ENCODE data around the gene BABAM2.
"Not testable (repeated sequence)": the region's sequence is repeated elsewhere in the genome, so short reads cannot be mapped to it uniquely, and the experiment has no call there.

Gene BABAM2

DNA sequence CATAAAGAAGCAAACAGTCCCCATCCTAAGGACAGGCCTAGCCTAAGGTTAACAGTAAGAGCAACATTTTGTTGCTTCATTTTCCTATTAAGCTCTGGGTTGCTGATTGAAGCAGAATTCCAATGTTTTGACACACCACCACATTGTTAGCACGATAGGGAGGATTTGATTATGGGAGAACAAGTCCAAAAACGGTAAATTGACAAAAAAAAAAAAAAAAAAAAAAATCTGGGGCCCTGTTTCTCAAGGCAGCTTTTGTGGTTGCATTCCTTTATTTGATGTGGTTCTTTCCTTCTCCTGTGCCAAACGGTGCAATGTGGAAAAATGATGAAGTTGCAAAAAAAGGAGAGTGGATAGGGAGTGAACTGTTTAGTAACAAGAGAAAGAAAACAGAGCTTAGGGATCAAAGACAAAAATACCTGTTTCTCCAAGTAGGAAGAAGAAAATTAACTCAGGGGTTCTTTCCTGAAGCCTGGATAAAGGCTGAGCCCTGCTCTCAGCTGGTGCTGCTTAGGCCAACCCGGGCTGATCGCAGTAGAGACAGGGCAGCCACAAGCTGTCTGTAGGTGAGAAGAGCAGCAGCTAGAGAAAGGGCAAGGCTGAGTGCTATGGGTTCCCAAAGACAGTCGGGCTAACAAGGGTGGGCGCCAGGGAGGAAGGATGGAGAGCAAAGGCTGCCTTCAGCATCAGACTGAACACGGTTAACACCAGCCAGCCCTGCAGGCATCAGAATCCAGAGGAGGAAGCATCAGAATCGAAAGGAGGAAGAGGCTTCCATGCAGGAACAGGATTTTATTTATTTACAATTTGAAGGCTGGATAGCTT, 334.3 kb downstream of the BABAM2 start:
- DNase-seq = no peak

DNA sequence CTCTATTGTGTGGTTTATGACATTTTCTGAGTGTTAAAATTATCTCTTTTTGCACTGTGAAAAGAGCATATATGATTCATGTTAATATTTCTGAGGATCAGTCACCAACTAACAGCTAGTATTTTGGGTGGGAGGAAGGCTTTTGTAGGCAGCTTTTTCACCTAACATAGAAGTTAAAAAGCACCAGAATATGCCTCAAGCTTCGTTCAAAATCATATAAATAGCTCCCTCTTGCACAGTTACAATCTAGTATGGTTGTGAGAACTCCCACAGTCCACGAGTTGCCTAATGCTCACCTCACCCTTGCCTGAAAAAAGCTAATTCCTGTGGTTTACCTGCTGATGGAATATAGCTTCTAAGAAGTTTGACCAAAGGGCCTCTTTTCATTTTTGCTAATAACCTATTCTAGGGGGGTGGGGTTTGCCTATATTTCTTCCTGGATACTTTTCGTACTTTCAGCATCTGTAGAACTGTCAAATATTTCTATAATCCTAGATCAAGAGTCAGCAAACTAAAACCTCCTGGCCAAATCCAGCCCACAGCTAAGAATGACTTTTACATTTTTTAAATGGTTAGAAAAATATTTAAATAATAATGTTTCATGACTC, 335.0 kb downstream of the BABAM2 start:
- DNase-seq = no peak

DNA sequence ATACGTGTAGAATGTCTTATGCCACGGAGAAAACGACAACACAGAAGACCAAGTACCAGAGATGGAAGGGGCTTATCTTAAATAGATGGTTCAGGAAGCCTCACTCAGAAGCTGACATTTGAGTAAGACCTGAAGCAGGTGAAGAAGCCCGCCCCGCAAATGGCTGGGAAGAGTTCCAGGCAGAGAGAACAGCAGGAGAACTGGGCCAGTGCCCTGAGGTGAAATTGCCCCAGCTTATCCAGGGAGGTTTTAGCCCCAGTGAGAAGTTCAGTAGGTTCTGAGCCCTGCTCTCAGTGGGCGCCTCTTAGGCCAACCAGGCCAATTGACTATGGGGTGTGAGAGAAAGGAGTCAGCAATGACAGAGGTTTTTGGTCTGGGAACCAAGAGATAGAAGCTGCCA, 336.0 kb downstream of the BABAM2 start:
- DNase-seq = no peak

DNA sequence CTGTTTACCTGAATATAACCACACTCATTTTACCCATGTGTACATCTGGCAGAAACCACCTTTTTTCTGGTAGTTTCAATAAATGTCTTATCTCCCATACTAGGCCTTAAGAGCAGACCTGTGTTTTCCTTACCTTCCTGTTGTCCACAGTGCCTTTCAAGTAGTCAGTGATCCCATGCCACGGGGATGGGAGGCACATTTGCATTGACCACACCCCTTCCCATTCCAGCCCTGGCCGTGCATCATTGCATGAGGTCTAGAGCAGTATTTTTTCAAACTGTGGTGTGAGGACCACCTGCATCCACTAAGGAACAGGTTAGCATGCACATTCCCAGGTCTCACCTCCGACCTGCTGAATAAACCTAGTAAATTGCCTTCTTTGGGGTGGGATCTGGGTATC, 337.0 kb downstream of the BABAM2 start:
- no peak for DNase-seq

DNA sequence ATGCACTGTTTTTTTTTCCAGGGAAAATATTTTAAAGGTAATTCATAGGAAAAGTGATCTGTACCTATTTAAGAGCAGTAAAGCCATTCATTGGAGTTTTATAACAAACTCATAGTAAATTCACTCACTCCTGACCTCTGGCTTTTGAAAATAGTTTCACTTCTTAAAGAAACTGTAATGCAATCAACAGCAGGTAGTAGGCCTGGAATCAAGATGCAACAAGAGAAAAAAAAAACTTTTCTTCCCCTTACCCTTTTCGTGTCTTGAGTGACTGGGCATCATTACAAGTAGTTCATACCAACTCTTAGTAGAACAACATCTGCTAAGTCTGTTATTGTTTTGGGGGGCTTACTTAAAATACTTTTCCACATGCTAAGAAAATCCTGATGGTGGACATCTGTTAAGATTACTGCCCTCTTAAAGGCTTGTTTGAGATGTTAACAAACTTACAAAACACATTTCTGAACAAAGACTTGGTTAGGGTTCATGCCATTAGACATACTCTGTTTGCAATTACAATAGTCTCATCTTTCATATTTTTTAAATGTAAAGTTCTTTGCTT, 338.0 kb downstream of the BABAM2 start:
- DNase-seq = no peak

DNA sequence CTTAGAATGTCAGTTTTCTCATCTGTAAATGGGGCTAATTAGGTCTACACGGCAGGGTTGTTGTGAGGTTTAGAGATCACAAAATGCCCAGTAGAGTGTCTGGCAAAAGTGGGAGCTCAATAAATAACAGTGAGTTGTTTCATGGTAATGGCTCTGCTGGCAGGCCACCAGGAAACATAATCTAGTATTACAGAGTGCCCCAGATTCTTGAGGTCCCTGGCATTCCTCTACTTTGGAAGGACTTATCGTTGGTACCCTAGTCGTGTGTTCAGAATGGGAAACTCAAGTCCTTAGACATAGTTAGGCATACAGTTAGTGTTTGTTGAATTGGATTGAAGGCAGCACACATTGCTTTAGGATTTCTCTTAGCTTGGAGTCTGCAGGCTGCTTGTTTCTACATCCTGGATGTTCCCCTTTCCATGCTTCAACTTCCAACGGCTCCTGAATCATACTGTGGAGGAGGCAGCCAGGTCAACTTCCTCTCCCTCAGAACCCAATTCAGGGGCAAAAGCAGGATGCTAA, 340.6 kb downstream of the BABAM2 start:
- no peak for DNase-seq

DNA sequence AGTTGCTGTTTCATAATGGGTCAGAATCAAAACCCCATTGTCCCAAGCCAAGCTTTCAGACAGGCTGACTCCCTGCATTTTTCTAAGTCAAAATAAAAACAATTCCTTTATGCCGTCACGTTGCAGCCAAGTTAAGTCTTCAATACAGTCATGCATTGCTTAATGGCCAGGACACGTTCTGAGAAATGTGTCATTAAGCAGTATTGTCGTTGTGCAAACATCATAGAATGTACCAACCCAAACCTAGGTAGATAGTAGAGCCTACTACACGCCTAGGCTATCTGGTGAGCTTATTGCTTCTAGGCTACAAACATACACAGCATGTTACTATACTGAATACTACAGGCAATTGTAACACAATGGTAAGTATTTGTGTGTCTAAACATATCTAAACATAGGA, 341.8 kb downstream of the BABAM2 start:
- DNase-seq = no peak

DNA sequence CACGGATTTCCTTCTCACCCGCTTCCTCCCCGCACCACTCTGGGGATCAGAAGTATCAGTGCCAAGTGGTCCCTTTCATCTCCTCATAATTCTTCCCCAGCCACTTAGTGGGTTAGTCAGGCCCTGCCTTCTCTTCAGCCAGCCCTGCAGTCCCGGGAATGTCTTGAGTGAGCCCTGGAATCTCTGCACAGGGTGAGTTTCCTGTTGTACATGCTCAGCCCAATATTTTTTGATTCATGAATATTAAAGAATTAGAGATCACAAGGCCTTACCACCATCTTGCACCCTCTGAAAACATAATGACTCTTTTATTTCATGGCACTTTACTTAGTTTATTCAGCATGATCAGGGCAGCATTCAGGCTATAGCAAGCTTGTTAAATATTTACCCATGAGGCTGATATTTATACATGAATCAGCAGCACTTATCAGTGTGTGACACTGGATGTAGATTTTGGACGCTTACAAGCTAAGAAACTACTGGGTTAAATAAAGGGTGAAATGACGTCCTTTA, 342.7 kb downstream of the BABAM2 start:
- DNase-seq = no peak

DNA sequence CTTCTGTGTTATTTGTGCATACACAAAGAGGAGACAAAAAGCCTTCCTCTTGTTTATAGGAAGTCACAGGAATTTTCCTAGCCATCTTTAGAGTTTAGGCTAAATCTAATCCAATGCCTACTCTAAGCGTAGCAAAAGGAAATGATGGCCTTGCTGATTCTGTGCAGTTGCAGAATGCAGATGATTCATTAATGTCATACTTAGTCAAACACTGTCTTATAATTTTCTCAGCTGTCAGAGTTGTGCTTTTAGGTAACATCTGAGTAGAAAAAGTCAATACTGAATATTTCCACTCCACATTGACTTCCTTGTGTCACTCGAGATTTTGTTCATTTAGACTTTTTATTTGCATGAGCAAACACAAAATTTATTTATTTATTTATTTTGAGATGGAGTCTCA, 344.3 kb downstream of the BABAM2 start:
- no peak for DNase-seq

DNA sequence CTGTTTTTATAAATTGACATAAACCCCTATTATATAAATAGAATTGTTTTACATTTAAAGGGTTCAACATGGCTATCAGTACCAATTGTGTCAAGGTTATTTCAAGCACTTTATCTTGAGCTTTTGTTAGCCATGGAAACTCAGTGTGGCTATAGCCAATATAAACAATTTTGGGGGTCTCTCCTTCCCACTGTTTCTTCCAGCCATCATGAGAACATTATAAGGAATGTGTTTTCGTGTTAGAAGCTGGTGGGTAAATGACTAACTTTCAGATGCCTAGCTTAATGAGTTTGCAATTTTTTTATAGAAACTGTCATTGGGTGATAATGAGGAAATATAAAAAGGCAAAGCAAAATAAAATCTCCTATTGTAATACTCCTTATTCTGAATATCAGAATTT, 348.7 kb downstream of the BABAM2 start:
- DNase-seq = no peak

DNA sequence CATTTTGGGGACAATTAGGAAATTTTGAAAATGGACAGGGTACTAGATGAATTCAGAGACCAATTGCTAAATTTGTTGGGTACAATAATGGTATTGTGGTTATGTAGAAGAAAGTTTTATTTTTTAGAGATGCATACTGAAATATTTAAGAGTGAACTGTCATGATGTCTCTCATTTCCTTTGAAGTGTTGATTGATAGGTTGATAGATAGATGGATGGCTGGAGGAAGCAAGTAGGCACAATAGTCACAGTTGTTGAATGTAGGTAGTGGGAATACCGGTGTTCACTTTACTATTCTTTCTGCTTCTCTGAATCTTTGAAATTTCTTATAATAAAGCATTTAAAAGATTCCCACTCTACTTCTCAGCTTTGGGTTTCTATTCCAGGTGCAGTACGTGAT, 350.4 kb downstream of the BABAM2 start:
- no peak for DNase-seq

DNA sequence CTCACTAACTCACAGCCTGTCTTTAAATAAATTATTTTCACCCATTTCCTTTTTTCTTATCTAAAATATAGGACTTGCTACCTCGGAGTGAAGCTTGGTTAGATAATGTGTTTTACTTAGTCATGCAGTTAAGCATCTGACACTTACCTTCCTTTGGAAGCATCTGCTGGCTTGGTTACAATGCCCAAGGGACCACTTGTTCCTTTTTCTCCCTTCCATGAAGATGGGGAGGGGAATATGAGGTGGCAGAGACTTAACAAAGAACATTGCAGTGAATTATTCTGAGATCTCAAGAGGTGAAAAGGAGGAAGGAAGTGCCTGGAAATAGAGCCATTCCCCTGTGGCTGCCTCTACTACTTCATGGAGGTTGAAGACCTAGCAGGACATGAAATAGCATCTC, 356.8 kb downstream of the BABAM2 start:
- no peak for DNase-seq

DNA sequence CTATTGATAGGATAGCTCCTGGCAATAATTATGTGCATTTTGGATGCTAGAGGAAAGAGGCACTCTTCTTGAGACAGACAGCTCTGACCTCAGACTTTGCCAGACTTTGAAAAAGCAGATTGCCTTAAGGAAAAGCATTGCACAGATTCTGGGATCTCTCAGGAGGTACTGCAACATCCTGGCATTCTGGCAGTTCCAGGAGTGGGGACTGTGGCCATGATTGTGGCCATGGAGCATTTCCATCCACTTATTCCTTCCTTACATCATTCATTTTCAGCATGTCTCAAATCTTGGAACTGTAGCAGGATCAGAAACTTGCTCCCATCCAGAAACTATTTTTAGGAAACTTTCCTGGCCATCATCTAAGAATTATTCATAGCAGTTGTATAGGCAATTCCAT, 357.2 kb downstream of the BABAM2 start:
- DNase-seq = no peak

DNA sequence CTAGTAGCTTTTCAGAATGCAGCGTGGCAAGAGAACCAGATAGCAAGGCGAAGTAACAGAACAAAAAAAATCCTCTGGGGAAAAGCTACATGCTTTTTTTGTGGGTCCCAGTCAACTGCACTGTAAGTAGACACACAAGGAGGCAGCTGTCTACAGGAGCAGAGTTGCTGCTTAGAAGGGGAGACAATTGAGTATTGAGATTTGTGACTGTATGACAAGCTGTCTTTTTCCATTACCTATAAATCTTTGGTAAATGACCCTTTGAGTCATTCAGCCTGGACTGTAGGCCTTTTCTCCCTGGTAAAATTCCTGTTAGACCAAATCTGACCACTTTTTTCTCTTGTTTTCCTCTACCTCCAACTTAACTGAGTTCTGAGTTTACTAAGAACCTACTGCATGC, 358.0 kb downstream of the BABAM2 start:
- no peak for DNase-seq

DNA sequence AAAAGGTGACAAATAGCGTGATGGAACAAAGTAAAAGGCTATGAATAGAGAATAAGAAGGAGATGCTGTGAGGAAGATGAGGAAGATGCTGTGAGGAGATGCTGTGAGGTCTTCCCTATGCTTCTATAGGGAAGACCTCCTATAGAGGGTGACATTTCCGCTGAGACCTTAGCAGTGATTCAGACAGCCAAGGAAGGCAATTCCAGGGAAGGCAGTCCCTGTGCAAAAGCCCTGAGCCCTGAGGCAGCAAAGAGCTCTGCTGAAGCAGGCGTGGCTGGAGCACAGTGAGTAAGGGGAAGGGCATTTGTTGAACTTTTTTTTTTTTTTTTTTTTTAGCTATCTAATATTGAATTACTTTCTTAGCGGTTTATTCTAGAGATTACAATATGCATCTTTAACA, 359.5 kb downstream of the BABAM2 start:
- no peak for DNase-seq

DNA sequence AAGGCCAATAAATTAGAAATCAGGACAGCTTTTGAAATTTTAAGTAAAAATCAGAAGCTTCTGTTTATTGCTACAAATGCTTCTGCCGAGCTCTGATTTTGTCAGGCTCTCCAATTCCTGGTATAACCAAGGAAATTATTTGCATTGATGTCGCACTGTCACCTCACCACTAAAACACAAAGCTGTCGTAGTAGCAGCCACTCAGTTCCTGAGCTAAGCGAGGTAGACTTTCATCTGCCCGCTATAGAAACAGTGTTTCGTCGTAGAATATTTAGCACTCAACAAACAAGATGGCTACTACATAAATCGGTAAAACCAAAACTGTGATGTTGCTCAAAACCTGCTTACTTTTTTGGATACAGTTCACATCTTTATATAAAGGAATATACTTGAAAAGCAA, 360.8 kb downstream of the BABAM2 start:
- no peak for DNase-seq

DNA sequence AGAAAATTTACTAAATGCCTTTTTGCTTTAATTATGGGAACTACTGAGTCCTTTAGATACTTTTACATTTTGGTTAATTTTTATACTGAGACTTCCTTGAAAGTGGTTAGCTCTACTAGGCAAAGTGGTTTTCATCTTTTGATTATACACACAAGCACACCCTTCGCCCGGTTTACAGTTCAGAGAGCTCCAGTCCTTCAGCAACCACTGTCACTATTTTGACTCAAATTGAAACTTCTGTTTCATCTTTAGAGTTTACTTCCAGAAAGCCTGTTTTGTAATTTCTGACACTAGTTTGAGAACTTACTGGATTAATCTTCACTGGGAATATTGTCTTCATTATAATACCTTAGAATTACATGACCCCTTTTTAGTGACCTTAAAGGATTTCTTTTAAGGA, 361.8 kb downstream of the BABAM2 start:
- no peak for DNase-seq

DNA sequence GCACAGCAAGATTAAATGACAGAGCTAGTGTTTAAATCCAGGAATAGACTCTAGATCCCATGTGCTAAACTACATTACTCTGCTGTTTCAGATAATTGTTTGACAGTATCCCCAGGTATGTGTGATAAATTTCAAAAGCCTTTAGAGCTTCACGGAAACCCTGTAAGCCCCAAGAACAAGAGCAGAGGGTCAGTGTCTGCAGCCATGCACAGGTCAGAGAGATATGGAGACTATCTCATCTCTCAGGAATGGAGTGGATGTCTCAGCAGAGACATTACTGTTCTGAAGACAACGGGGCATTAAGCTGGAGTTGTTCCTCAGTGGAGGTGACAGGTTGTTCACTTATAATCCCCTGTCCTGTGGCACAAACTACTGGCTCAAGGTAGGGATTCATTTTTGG, 363.0 kb downstream of the BABAM2 start:
- DNase-seq = no peak

DNA sequence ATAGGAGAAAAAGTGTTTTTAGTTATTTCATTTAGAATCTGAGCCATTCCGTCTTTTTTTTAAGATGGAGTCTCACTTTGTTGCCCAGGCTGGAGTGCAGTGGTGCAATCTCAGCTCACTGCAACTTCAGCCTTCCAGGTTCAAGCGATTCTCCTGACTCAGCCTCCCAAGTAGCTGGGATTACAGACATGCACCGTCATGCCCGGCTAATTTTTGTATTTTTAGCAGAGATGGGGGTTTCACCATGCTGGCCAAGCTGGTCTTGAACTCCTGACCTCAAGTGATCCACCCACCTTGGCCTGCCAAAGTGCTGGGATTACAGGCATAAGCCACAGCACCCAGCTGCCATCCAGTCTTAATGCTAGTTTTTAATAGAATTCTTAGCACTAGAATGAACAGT, 364.7 kb downstream of the BABAM2 start:
- DNase-seq = not testable (repeated sequence)

DNA sequence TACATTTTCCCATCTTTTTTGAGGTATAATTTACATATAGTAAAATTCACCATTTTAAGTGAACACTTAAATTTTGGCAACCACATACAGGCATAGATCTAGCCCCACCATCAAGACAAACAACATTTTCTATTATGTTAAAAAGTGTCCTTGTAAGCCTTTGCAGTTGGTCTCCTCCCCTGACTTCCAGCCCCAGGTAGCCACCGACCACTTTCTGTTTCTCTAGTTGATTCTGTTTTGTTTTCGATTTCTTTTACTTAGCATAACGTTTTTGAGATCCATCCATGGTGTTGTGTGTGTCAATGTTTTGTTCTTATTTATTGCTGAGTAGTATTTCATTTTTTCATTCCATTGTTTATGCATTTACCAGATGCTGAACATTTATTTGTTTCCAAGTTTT, 366.7 kb downstream of the BABAM2 start:
- no peak for DNase-seq

DNA sequence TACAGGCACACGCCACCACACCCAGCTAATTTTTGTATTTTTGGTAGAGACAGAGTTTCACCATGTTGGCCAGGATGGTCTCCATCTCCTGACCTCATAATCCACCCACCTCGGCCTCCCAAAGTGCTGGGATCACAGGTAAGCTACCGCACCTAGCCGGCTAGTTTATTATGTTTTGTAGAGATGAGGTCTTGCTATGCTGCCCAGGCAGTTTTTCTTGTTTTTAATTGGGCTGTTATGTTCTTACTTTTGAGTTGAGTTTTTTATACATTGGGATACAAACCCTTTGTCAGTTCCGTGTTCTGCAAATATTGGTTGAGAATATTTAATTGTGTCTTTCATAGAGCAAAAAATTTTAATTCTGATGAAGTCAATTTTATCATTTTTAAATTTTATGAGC, 368.7 kb downstream of the BABAM2 start:
- DNase-seq = not testable (repeated sequence)

DNA sequence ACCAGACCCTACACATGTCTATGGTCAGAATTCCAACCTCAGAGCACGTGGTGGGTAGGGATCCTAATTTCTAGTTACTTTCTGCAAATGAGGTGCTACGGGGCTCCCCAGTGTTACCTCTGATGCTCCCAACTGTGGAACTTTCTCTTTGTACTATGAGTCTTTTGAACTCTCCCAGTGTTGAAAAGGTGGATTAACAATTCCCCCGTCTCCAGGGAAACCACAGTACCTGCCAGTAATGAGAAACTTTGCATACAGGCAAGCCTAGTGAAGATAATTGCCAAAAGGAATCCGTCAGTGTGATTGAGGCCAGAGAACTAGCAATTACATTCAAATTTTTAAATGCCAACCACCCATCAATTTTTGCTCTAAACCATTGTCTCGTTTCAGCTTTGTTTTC, 373.2 kb downstream of the BABAM2 start:
- DNase-seq = no peak

DNA sequence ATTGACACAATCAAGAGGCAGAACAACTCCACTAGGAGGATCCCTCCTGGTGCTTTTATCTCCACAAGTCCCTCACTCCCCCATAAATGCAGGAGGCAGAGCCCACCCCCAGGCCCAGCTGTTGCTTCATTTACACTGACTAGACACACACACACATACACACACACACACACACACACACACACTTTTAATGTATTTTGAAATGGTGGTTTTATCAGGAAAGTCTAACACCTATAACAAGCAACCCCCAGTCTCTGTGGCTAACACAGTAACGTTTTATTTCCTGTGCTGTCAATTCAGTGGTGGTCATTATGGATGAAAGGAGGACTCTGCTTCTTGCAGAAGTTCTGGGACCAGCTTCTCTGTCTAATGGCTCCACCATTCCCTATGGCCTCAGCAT, 376.8 kb downstream of the BABAM2 start:
- no peak for DNase-seq

DNA sequence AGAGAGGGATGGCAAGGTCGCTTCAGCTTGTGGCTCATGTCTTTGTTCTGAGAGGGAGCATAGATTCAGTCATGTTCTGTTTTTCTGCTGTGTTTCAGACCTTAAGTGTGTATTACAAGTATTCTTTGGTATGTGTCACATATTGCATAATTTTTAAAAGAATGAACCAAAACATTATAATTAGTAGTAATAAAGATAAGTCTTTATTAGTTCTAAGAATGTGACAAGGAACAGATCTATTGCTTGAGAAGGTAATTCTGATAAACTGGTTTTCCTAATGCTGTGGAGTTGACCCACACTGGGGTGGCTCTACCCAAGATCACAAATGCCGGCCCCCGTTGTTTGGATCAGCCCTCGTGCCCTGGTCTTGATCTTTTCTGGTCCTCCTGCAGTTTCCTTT, 377.9 kb downstream of the BABAM2 start:
- no peak for DNase-seq
